Measurements from ENCODE around the gene PPFIBP2. TPM values are rescaled to one million over a fixed set of nuclear protein-coding genes. Genes with fewer than 3 reads are reported as not detected.

Gene PPFIBP2
- total and polyA plus RNA-seq, 2 of the 13 experiments (the other 11 are each of a cell fraction or from before 2014, with no cell fraction given), result 15.0 to 52.5 TPM

DNA sequence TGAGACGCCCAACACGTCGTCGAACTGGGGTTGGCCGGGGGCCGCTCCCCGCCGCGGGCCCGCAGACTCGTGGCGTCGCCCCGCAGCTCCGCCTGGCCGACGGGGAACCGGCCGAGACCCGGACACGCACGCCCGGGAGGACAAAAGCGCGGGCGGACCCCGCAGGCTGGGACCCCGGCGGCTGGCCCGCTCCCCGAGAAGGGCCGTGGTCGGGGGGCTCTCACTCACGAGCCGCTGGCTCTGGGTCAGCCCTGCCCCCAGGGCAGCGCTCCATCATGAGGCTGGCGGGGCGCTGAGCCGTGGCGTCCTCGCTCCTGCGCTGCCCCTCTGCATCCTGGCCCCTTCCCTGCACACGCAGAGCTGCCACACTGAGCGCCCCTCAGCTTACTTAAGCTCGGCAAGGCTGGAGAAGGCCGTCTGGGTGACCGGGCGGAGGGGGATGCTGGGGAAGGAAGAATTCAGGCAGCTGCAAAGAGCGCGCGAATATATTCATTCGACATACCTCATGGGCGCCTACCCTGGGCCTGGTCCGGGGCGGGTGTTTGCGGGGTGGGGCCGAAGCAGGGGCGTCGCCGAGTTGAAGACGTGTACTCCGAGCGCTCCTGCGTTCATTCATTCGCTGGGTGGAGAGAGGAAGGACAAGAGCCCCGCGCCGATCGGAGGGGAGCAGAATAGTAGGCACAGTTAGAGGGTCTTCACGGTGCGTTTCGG lies 160.1 kb downstream of the PPFIBP2 start:
- Histone ChIP-seq H2AFZ (ENCODE audit: low read length) (no peak overlapping the region), H3K27ac (ENCODE audit: extremely low read length, insufficient read depth, low read length) (no peak overlapping the region), H3K9me3 (ENCODE audit: low read length) (no peaks in the 10 kb centered on the region), H3K36me3 (replicated peaks in 1 of 2; ENCODE audit: control insufficient read depth in 1 of 2, insufficient read depth in 2 of 2, low read length in 2 of 2) (no peaks in the 10 kb centered on the region), H4K20me1 (ENCODE audit: insufficient read depth, low read length) (no peaks in the 10 kb centered on the region), H3K4me2 (ENCODE audit: low read depth, low read length) (no peak overlapping the region; the same call in 1 of the 2 replicates), H3K79me2 (ENCODE audit: insufficient read depth, low read length) (no peaks in the 10 kb centered on the region), H3K4me3 (replicated peaks in 1 of 3; ENCODE audit: insufficient read depth in 1 of 3, low read depth in 2 of 3, low read length in 3 of 3) (peak overlapping the region in 1 of 3 experiments; percentile 43; a peak in 1 of 6 replicates), H3K4me1 (ENCODE audit: insufficient read depth, low read length) (peaks cover 22% of the 10 kb centered on the region), H3K9ac (ENCODE audit: insufficient read depth, low read depth, low read length) (no peak overlapping the region), H3K27me3 (ENCODE audit: control insufficient read depth in 1 of 2, insufficient read depth in 2 of 2, low read length in 2 of 2) (peaks cover 3 to 19% of the 10 kb centered on the region in 2 experiments; a peak in 4 of 5 replicates)
- in situ Hi-C loops (cut with HindIII; ENCODE audit: extremely low pct_ligation_motif_present, low pct_unique_long_range_greater_than_20kb), result no loop called here
- no peak for TF ChIP-seq MTF1 (CRISPR knock-in tag; IDR thresholded peaks at IDR 0.05)
- TF ChIP-seq, protein P1, sequence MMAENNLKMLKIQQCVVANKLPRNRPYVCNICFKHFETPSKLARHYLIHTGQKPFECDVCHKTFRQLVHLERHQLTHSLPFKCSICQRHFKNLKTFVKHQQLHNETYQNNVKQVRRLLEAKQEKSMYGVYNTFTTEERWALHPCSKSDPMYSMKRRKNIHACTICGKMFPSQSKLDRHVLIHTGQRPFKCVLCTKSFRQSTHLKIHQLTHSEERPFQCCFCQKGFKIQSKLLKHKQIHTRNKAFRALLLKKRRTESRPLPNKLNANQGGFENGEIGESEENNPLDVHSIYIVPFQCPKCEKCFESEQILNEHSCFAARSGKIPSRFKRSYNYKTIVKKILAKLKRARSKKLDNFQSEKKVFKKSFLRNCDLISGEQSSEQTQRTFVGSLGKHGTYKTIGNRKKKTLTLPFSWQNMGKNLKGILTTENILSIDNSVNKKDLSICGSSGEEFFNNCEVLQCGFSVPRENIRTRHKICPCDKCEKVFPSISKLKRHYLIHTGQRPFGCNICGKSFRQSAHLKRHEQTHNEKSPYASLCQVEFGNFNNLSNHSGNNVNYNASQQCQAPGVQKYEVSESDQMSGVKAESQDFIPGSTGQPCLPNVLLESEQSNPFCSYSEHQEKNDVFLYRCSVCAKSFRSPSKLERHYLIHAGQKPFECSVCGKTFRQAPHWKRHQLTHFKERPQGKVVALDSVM (CRISPR knock-in tag; IDR thresholded peaks at IDR 0.05), result 0 out of 2 replicates have a peak, but pooled peaks have one; percentile 12
- TF ChIP-seq ZNF160 (CRISPR knock-in tag; IDR thresholded peaks at IDR 0.05), result no peak
- FAIRE-seq, result no peak
- CTCF ChIA-PET (ENCODE audit: low intra/inter-chr PET ratio, low total read pairs), result no interaction called here
- WGBS (ENCODE audit: low lambda C conversion rate), result 84% methylated on average over 30 of the region's 72 CpGs
- ATAC-seq, result no peak
- DNase-seq (ENCODE audit: low spot score), result no peak
- BruUV-seq (replicated peaks), result no TSS peak
- POLR2A ChIA-PET, result no interaction called here
- intact Hi-C loops (cut with micrococcal nuclease; ENCODE audit: unreplicated experiment), result no loop called here

DNA sequence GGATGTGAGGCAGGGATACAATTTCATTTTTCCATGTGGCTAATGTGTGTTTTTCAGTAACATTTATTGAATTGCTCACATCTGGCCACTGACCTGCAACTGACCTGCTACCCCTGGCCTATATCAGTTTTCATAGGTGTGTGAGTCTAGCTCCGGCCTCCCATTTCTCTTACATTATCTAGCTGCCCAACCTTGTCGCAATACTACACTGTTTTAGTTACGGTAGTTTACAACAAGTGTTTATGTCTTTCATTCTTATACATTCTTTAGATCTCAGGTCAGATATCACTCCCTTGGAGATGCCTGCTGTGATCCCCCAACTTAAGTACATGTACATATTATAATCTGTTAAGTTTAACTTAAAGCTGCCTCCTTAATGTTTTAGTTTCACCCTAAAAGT lies 161.8 kb downstream of the PPFIBP2 start:
- H3K4me2 ChIP-seq (ENCODE audit: low read depth, low read length), result no peak overlapping the region
- no peak for ATAC-seq
- peaks cover 22% of the 10 kb centered on the region for H3K4me1 ChIP-seq (ENCODE audit: insufficient read depth, low read length)
- H3K27me3 ChIP-seq (ENCODE audit: control insufficient read depth in 1 of 2, insufficient read depth in 2 of 2, low read length in 2 of 2), result peaks cover 3 to 19% of the 10 kb centered on the region in 2 experiments; a peak in 4 of 5 replicates
- H3K9ac ChIP-seq (ENCODE audit: insufficient read depth, low read depth, low read length), result no peak overlapping the region
- H4K20me1 ChIP-seq (ENCODE audit: insufficient read depth, low read length), result no peaks in the 10 kb centered on the region
- intact Hi-C loops (cut with micrococcal nuclease; ENCODE audit: unreplicated experiment) (no loop called here), in situ Hi-C loops (cut with HindIII; ENCODE audit: extremely low pct_ligation_motif_present, low pct_unique_long_range_greater_than_20kb) (loop anchor here (25.0 kb wide), 1 partner anchor 313 kb away; no protein-coding TSS in a partner anchor)
- no peak for FAIRE-seq
- 52% methylated on average over 3 of the region's 3 CpGs for WGBS (ENCODE audit: low lambda C conversion rate)
- no peak overlapping the region for H3K27ac ChIP-seq (ENCODE audit: extremely low read length, insufficient read depth, low read length)
- H3K79me2 ChIP-seq (ENCODE audit: insufficient read depth, low read length), result no peaks in the 10 kb centered on the region
- ChIA-PET POLR2A (no interaction called here), CTCF (ENCODE audit: low intra/inter-chr PET ratio, low total read pairs) (no interaction called here)
- H2AFZ ChIP-seq (ENCODE audit: low read length), result no peak overlapping the region
- H3K4me3 ChIP-seq (replicated peaks in 1 of 3; ENCODE audit: insufficient read depth in 1 of 3, low read depth in 2 of 3, low read length in 3 of 3), result no peak overlapping the region
- no peak for TF ChIP-seq ZNF274 (CRISPR knock-in tag; IDR thresholded peaks at IDR 0.05)
- no peak for TF ChIP-seq ZNF335 (CRISPR knock-in tag; IDR thresholded peaks at IDR 0.05)
- no peak for TF ChIP-seq WIZ (CRISPR knock-in tag; IDR thresholded peaks at IDR 0.05)
- no peak for TF ChIP-seq ZNF225 (CRISPR knock-in tag; IDR thresholded peaks at IDR 0.05)
- no peak for TF ChIP-seq ZC3H13 (CRISPR knock-in tag; IDR thresholded peaks at IDR 0.05)
- BruUV-seq (replicated peaks), result no TSS peak
- H3K9me3 ChIP-seq (ENCODE audit: low read length), result no peaks in the 10 kb centered on the region
- DNase-seq (ENCODE audit: low spot score), result no peak
- H3K36me3 ChIP-seq (replicated peaks in 1 of 2; ENCODE audit: control insufficient read depth in 1 of 2, insufficient read depth in 2 of 2, low read length in 2 of 2), result no peaks in the 10 kb centered on the region
